Common myeloid progenitor, CD34-positive (primary cell): ENCODE measurements around the gene LYRM4.
A peak's percentile ranks its signal among the peaks of the same experiment; 100 is the strongest.

Experiments
- CTCF ChIA-PET: fragments of 350-600 bp; sonication (Branson Sonifier 250); formaldehyde crosslinking; loops from one replicate; lab custom pipeline; 2021; ENCODE audit warnings: antibody characterized with exemption; lab: Charles Lee
- POLR2A ChIA-PET: fragments of 350-600 bp; sonication (Branson Sonifier 250); formaldehyde crosslinking; loops from one replicate; lab custom pipeline; 2021; ENCODE audit warnings: antibody characterized with exemption; lab: Charles Lee
- DNase-seq, 3 donors: peaks; one replicate each; pipeline versions ENCODE4 v3.0.0 to v3.0.0-alpha.2; 2013
- H3K27ac ChIP-seq, 2 experiments: 1 replicate in 1 of 2; 2 replicates in 1 of 2; pipeline ENCODE4 v1.7.0; 2013; ENCODE audit warnings: inconsistent platforms in 2 of 2, low read length in 2 of 2, mild to moderate bottlenecking in 2 of 2, low read depth in 1 of 2, moderate library complexity in 1 of 2; ENCODE audit not compliant: severe bottlenecking in 2 of 2, insufficient read depth in 1 of 2, poor library complexity in 1 of 2
- H3K27me3 ChIP-seq, 5 experiments: replicated peaks in 2 of 5; 1 replicate in 3 of 5; 2 replicates in 2 of 5; pipeline versions ENCODE4 v1.6.1 to v1.7.0; 2013; ENCODE audit warnings: low read length in 4 of 5, mild to moderate bottlenecking in 2 of 5, moderate library complexity in 2 of 5, inconsistent platforms in 1 of 5; ENCODE audit not compliant: insufficient read depth in 5 of 5, control insufficient read depth in 4 of 5
- H3K36me3 ChIP-seq, 4 experiments: 1 replicate in 2 of 4; 2 replicates in 2 of 4; pipeline versions ENCODE4 v1.6.1 to v1.7.0; 2013; ENCODE audit warnings: low read length in 3 of 4, control low read depth in 1 of 4, mild to moderate bottlenecking in 1 of 4; ENCODE audit not compliant: control insufficient read depth in 4 of 4, insufficient read depth in 4 of 4
- H3K4me1 ChIP-seq, 4 experiments: 1 replicate in 3 of 4; 2 replicates in 1 of 4; pipeline versions ENCODE4 v1.6.1 to v1.7.1; 2013; ENCODE audit warnings: low read length in 3 of 4, mild to moderate bottlenecking in 3 of 4, control low read depth in 1 of 4, inconsistent platforms in 1 of 4, moderate library complexity in 1 of 4; ENCODE audit not compliant: control insufficient read depth in 4 of 4, insufficient read depth in 4 of 4; ENCODE audit errors: control extremely low read depth in 1 of 4
- H3K4me3 ChIP-seq, 7 experiments: 1 replicate in 4 of 7; 2 replicates in 3 of 7; pipeline versions ENCODE4 v1.5.1 to v1.7.0; 2013; ENCODE audit warnings: mild to moderate bottlenecking in 7 of 7, low read length in 6 of 7, moderate library complexity in 6 of 7, inconsistent platforms in 2 of 7, low read depth in 2 of 7, control low read depth in 1 of 7; ENCODE audit not compliant: insufficient read depth in 4 of 7, control insufficient read depth in 1 of 7; ENCODE audit errors: extremely low read depth in 1 of 7
- H3K9me3 ChIP-seq, 5 experiments: 1 replicate in 4 of 5; 2 replicates in 1 of 5; pipeline versions ENCODE4 v1.6.1 to v1.7.1; 2013; ENCODE audit warnings: low read length in 4 of 5, mild to moderate bottlenecking in 2 of 5, inconsistent platforms in 1 of 5, low read depth in 1 of 5, moderate library complexity in 1 of 5; ENCODE audit not compliant: control insufficient read depth in 4 of 5, insufficient read depth in 2 of 5; ENCODE audit errors: control extremely low read depth in 1 of 5
- WGBS: methylation state at CpG from one replicate; pipeline ENCODE4 v1.1.5; 2013; ENCODE audit not compliant: insufficient coverage; 5-methylcytosine and 5-hydroxymethylcytosine counted together

LYRM4 gene

DNA sequence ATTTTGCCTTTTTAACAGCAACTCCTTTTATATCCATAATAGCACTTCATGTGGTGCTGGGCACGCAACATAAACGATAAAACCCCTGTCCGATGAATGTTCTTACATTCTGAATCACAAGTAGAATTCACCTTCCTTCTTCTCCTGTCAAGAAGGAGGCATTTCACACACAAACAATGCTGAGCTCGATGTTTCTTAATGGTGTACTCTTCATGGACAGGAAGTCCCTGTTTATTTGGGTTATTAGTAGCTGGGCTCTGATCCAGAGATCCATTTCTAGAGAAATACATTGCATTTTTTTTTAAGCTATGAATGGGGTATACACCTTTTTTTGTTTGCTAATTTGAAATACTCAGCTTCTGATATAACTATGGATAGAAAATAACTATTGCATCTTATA lies 93.2 kb downstream of the LYRM4 start:
- CTCF ChIA-PET: interaction anchor here (2.1 kb wide), 1 partner anchor 24 kb away, joined by 6 read pairs; no protein-coding TSS in a partner anchor
- H3K27ac ChIP-seq: no peak overlapping the region
- WGBS: 100% methylated on average over 3 of the region's 4 CpGs
- no peaks in the 10 kb centered on the region for H3K9me3 ChIP-seq
- POLR2A ChIA-PET: no interaction called here
- H3K36me3 ChIP-seq: no peaks in the 10 kb centered on the region
- H3K4me3 ChIP-seq: no peak overlapping the region
- H3K27me3 ChIP-seq: no peaks in the 10 kb centered on the region
- no peaks in the 10 kb centered on the region for H3K4me1 ChIP-seq
- DNase-seq: no peak

DNA sequence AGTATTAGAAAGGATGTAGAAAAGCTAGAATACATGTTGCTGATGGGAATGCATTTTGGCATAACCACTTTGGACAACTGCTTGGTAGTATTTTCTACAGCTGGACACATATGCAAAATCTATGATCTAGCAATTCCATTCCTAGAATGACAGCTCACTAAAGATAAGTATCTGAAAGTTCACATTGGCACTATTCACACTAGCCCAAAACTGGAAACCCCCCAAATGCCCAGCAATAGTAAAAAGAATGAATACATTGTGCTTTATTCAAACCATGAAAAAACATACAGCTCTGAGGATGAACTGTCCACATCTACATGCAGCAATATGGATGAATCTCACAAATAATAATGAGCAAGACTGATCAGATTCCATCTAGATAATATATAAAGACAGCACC lies 96.7 kb downstream of the LYRM4 start:
- no peaks in the 10 kb centered on the region for H3K9me3 ChIP-seq
- H3K4me3 ChIP-seq: no peak overlapping the region
- POLR2A ChIA-PET: no interaction called here
- H3K27me3 ChIP-seq: no peaks in the 10 kb centered on the region
- CTCF ChIA-PET: interaction anchor here (0.7 kb wide), 1 partner anchor 31 kb away, joined by 3 read pairs; no protein-coding TSS in a partner anchor
- no peaks in the 10 kb centered on the region for H3K36me3 ChIP-seq
- H3K27ac ChIP-seq: no peak overlapping the region
- H3K4me1 ChIP-seq: no peaks in the 10 kb centered on the region
- DNase-seq: no peak

DNA sequence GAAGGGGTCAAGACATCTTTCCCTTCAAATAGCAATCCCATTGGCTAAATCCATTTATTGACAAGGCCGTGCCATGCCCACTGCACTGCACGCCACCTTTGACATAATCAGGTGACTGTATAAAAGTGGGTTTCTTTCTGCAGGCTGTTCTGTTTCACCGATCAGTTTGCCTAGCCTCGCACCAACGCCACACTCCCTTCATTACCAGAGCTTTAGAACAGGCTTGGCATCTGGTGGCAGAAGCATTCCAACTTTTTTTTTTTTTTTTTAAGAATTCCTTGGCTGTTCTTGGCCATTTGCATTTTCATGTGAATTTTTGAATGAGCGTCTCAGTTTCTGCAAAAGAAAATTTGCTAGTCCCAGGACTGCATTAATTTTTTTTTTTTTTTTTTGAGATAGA lies 97.5 kb downstream of the LYRM4 start:
- Histone ChIP-seq H3K4me3 (no peak overlapping the region), H3K9me3 (no peaks in the 10 kb centered on the region), H3K4me1 (peaks cover 0 to under 1% (median 0%) of the 10 kb centered on the region in 4 experiments), H3K27ac (no peak overlapping the region), H3K27me3 (no peaks in the 10 kb centered on the region), H3K36me3 (no peaks in the 10 kb centered on the region)
- DNase-seq: no peak
- ChIA-PET CTCF (no interaction called here), POLR2A (no interaction called here)
- WGBS: 100% methylated on average over 5 of the region's 6 CpGs

DNA sequence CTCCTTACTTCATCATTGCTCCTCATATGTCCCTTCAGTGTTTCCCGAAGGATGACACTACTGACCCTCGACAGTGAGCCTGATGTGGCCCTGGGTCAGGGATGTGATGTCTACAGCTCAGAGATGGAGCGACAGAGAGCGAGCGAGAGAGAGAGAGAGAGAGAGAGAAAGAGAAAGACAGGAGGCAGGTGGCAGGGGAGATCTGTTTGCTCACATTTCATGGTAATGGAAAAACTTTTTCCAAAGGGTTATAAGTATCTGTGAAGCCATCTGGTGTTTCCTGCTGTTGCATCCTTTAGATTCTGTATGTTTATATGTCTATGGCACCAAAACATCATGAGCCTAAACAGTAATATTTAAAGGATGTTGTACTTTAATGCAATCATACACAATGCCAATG lies 98.4 kb downstream of the LYRM4 start:
- no peaks in the 10 kb centered on the region for H3K9me3 ChIP-seq
- no peaks in the 10 kb centered on the region for H3K36me3 ChIP-seq
- H3K27ac ChIP-seq: no peak overlapping the region
- H3K4me3 ChIP-seq: no peak overlapping the region
- peaks cover 0 to 9% (median 0%) of the 10 kb centered on the region in 4 experiments for H3K4me1 ChIP-seq
- WGBS: 100% methylated on average over 3 of the region's 5 CpGs
- CTCF ChIA-PET: no interaction called here
- POLR2A ChIA-PET: interaction anchor here (0.6 kb wide), 1 partner anchor 131 kb away, joined by 3 read pairs; no protein-coding TSS in a partner anchor
- DNase-seq: peak in 2 of 3 donors; percentile 47 to 75
- no peaks in the 10 kb centered on the region for H3K27me3 ChIP-seq

DNA sequence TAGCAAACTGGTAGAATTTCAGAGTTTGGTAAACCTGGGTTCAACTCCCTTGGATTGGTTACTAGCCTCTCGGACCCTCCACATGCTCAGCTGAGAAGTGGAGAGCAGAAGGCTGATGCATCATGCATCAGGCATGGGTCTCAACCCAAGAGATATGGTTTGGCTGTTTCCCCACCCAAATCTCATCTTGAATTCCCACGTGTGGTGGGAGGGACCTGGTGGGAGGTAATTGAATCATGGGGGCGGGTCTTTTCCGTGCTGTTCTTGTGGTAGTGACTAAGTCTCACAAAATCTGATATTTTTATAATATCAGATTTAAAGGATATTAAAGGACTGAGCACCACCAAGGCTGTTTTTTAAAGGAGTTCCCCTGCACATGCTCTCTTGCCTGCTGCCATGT lies 100.5 kb downstream of the LYRM4 start:
- no peak overlapping the region for H3K27ac ChIP-seq
- H3K9me3 ChIP-seq: no peaks in the 10 kb centered on the region
- no peaks in the 10 kb centered on the region for H3K36me3 ChIP-seq
- no peaks in the 10 kb centered on the region for H3K27me3 ChIP-seq
- no peak for DNase-seq
- CTCF ChIA-PET: interaction anchor here (1.7 kb wide), 2 partner anchors 16 kb away, joined by 3 to 7 read pairs; no protein-coding TSS in a partner anchor
- peaks cover 0 to 10% (median 0%) of the 10 kb centered on the region in 4 experiments for H3K4me1 ChIP-seq
- POLR2A ChIA-PET: no interaction called here
- no peak overlapping the region for H3K4me3 ChIP-seq
- 100% methylated on average over 1 of the region's 4 CpGs for WGBS

DNA sequence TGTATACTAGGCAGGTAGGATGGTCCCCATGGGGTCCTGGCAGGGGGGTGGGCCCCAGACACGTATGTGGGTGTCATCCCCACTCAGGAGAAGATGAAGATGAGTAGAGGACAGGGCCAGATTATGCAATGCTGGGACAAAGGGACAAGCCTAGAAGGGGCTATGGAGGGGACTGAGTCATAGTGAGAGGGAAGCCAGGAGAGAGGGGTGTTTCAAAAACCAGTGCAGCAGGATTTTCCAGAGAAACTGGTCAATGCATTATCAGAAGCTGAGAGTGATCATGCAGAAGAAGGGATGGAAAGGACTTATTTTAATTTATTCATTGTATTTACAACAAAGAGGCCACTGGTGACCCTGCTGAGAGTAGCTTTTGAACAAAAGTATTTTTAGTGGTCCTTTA lies 101.6 kb downstream of the LYRM4 start:
- 100% methylated on average over 1 of the region's 1 CpG for WGBS
- CTCF ChIA-PET: interaction anchor here (1.7 kb wide), 2 partner anchors 15 to 17 kb away, joined by 3 to 7 read pairs; no protein-coding TSS in a partner anchor

DNA sequence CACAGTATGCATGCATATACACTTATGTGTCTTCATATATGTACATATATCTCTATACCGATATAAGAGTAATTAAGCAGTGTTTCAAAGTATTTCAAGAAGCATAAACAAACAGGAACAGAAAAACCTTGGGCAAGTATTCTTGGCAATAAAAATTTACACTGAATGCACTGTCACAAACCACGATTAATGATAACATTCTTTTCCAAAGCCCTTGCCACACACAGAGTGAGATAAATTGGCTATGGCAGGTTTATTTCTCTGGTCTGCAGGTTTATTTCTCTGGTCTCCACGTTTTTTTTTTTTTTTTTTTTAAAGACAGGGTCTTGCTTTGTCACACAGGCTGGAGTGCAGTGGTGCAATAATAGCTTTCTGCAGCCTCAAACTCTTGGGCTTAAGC lies 102.6 kb downstream of the LYRM4 start:
- DNase-seq: no peak
- H3K4me1 ChIP-seq: peaks cover 0 to 10% (median 0%) of the 10 kb centered on the region in 4 experiments
- H3K27me3 ChIP-seq: no peaks in the 10 kb centered on the region
- H3K36me3 ChIP-seq: no peaks in the 10 kb centered on the region
- ChIA-PET POLR2A (no interaction called here), CTCF (no interaction called here)
- H3K9me3 ChIP-seq: no peaks in the 10 kb centered on the region
- 0% methylated on average over 1 of the region's 3 CpGs for WGBS
- no peak overlapping the region for H3K4me3 ChIP-seq
- no peak overlapping the region for H3K27ac ChIP-seq

More for the DNA sequence above, 101.6 kb downstream of the LYRM4 start:
- H3K36me3 ChIP-seq: no peaks in the 10 kb centered on the region
- POLR2A ChIA-PET: interaction anchor here (0.6 kb wide), 1 partner anchor 1257 kb away, joined by 5 read pairs; no protein-coding TSS in a partner anchor
- no peaks in the 10 kb centered on the region for H3K27me3 ChIP-seq
- DNase-seq: no peak
- no peak overlapping the region for H3K4me3 ChIP-seq
- no peak overlapping the region for H3K27ac ChIP-seq
- no peaks in the 10 kb centered on the region for H3K9me3 ChIP-seq
- peaks cover 0 to 10% (median 0%) of the 10 kb centered on the region in 4 experiments for H3K4me1 ChIP-seq
